NCI-H128 (cell line): Measurements from ENCODE around the gene ADAMTS9.

ENCODE experiments used
- DNase-seq: peaks from one replicate; lab custom pipeline; 2025; ENCODE audit not compliant: unreplicated experiment; lab: John Stamatoyannopoulos, UW

Gene ADAMTS9

DNA sequence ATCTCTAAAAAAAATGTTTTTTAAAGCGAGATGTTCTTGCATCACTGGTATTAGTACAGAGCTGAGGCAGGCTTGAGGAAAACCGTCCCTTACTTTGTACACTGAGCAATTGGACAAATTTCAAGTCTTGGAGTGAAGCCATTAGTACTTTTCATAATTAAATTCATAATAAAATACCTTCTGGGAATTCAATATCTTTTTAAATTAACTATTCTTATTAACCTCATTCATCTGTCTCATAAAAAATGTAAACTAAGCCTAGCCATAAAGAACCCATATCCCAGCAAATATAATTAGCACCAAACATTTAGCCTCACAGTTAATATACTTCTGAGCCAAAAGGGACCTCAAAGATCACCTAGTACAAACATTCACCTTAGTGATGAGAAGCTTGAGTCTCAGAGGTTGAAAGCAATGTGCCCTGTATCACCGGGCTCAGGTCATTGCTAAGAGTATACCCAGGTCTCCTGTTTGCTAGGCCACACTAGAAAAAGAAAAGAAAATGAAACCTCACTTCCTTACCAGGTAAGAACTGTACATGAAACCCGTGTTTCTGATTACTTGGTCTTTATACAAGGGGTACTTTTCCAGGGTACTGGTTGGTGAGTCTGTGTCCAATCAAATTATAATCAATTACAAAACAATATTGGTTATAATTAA lies 192.5 kb downstream of the ADAMTS9 start:
- no peak for DNase-seq

DNA sequence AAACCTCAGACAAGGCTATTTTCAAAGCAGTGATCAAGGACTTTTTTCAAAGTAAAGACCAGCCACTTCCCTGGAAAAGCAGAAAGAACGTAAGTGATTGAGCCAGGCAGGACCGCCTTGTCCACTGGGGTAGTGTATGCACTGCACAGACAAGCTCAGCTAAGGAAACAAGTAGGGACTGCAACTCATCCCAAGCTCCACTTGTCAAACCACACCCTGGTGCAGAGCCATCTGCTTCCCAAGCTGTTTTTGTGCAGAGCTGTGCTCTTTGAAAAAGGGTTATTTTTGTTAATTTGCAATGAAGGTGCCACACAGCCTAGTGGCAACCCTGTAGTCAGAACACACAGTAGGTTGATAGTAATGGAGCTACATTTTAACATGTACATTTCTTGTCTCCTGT lies 193.3 kb downstream of the ADAMTS9 start:
- no peak for DNase-seq

DNA sequence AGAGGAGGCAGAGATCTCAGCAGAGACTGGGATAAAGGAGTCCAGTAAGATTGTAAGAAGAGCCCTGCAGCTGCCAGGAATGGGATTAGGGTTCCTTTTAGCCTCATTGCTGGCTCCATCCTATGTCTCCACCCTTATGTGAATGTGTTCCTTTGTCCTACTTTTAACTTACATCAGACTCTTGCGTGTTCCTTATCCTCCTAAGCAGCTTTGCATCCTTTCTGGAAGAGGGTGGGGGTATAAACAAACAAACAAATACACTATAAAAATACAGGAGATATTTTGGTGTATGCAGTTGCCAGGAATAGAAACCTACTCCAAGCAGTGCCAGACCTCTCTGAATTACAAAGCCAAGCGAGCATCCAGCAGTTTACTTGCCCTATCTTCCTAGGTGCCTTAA lies 194.7 kb downstream of the ADAMTS9 start:
- DNase-seq, result no peak

DNA sequence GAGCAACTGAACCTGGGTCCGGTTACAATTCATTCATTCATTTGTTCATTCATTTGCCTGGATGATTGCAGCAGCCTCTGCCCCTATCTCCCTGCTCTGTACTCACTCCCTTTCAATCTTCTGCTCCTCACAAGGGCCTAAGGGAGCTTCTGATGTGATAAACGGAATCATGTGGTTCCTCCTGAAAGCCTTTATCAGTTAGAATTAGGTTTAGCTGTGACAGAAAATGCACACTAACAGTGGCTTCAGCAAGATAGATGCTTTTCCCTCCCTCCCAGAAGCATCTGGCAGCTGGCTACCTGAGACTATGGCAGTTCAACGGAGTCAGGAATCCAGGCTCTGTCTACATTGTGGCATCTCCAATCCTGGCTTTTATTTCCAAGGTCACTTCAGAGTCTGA lies 196.0 kb downstream of the ADAMTS9 start:
- no peak for DNase-seq

DNA sequence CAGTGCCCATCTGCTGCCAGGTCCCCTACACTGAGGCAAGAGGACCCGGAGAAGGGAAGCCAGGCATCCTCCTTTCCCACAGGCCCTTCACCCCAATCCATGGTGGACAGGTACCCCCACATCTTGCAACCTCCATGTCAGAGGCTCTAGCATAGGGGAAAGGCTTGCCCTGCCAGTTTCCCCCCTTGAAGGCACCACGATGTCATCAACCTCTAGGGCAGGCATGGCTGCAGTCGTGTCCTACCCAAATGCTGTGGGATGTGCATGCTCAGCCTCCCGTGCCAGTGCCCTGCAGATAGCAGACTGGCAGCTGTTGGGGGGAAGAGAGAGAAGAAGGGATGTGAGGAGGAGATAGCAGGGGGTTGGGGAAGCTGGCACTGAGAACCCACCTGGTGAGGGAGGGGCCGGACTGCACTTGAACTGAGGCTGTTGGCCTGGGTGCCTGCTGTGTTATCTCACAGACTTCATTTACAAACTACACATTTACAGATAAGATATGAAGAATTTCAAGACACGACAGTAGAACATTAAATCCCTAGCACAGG lies 197.5 kb downstream of the ADAMTS9 start:
- DNase-seq, result no peak

DNA sequence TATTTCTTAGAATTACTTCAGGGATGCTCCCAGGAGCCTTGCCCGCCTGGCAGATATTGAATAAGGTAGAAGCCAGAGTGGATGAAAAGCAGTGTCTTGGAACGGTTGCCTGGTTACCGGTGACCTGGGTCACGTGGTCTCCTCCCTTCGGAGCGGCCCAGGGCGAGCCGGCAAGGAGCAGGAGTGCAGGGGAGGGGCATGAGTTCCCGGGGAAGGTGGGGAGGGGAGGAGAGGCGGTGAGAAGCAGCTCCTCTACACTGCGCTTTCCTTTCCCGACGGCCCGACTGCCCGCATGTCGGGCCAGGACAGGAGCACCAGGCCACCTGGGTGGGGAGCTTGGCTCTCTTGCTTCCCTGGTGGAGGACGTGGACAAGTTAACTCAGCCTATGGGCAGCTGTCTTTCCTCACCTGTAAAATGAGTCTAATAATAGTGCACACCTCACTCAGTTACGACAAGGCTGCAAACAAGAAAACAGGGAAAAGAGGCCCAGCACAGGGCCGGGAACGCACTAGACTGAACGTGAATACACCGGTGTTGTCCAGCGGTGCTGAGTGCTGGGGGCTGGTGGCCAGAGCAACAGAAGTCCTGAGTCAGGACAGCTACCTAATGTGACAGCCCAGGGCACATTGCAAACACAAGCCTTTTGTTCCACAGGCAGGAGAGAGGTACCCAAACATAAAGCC lies 198.3 kb downstream of the ADAMTS9 start:
- DNase-seq, result peak; percentile 64

DNA sequence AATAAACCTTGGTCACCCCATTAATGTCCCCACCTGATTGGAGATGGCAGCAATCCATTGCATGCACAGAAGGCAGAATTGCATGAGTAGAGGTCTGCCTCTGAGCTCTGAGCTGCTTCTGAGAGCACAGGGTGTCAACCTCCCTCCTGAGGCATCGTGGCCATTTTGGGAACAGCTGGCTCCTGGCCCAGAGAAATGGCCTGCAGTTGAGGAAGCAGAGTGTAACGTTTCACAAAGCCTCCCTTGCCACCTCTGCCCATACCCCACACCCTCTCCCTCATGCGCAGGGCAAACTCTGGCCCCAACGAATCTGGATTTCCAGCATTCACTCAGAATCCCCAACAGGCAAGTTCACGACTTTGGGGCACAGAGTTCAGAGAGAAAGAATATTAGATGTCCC lies 198.9 kb downstream of the ADAMTS9 start:
- DNase-seq, result no peak

DNA sequence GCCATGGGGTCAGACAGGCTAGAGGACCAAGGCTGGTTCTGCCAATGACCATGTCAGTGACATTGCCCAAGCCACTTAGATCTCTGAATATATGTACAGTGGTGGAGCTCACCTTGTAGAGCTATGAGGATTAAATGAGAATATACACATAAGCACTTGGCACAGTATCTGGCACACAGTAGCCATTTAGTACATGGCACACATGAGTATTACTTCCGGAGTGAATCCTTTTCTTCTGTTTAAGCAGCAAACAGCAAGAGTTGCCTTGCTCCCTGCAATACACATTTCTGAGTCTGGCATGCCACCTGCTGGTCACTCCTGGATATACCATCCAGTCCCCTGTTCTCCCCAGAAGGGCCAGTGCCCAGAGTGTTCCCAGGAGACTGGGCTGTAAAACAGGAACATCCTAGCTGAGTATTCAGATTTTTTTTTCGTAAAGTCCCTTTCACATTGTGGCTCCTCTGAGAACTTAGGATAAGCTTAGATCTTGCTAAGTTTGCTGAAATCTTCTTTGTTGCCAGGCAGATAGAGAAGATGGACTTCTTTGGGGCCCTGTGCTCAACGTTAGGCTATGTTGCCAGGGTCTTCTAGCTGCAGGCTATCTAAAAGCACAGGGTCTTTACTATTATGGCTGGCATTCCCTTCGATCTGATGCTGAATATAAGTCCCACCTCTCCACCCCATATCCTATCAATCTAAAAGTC lies 203.4 kb downstream of the ADAMTS9 start:
- DNase-seq, result peak; percentile 33

DNA sequence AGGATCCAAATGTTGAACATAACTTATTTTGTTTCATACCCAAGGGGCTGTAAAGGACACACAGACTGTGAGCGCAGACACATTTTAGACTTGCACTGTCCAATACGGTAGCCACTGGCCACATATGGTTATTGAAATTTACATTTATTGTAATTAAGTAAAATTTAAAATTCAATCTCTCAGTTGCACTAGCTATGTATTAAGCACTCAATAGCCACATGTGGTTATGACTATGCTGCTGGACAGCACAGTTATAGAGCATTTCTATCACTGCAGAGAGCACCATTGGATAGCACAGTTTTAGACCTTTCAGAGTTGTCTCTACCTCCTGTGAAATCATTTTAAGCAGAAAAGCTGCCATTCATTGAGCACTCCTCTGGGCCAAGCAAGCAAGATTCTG lies 204.3 kb downstream of the ADAMTS9 start:
- DNase-seq, result no peak

DNA sequence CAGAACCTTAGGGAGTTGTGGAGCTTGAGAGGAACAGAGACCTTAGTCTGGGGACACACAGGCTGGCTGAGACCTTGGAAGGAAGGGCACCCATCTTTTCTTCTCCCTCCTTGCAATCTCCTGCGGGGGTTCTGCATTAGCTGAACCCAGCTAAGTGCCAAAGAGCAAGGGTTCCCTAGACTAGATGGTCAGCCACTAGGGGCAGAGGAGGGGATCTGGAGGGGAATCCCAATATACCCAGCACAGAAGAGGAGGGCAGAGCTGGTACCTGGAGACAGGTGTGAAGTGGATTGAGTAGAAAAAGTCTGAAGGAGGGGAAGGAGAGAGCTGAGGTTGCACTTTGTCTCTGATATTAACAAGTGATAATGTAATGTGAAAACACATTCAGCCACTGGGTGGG lies 212.8 kb downstream of the ADAMTS9 start:
- DNase-seq, result no peak

DNA sequence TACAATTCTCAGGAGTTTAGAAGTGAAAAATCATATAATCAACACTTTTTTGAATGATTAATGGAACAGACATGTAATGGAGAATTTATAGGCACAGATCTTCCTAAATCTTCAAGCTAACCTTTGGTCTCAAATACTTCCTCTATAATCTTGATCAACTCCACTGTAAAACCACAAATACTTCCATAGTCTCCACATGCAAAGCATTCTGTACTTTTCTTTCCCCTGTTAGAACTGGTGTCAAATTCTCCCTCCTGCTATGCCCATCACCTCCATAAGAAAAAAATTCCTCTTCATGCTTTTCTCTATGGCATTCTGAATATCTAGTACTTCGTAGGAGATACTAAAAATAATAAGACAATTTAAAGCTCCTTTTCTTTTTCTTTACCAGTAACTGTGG lies 214.3 kb downstream of the ADAMTS9 start:
- DNase-seq, result no peak

DNA sequence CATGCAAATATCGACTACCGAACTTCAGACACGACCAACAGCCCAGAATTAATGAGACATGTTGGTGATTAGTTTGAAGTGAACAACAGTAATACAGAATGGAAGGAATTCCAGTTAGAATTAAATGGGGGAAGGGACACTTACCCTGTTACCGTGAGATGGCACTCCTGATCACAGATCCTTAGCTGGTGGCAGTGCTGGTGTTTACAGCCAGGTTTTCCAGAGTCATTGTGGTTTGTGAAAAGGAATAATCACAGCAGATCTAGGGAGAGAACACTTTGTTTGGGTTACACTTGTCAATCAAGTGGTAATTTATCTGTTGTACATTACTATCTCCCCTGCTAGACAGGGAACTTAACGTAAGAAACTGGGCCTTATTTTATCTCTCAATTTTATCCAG lies 217.4 kb downstream of the ADAMTS9 start:
- no peak for DNase-seq

DNA sequence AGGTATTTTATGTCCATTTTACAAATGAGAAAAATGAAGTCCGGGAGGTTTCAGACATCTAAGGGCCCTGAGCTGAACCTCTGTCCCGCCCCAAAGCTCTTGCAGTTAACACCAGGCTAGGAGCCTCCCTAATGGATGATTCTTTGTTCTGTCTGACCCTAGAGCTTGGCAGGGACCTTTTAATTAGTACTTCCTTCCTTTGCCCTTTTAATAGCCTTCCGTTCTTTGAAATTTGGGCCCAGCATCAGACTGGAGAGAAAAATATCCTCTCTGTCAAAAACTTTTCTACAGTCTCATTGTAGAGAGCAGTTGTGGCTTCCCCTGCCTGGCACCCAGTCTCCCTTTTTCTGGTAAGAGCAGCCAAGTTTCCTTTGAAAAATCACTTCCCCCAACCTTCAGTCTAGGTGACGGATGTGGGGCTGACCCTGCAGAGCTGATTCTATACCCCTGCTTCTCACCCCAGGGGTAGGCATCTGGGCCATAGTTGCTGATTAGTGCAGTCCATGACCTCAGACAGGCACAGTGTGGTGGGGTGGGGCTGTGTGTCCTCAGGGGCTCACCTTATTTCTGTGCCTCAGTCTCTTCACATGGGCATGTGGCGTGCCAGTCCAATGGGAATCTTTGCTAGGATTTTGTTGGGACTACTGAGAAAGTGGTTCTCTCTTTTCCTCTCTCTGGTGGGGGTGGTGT lies 220.4 kb downstream of the ADAMTS9 start:
- no peak for DNase-seq
